Stimulated activated memory B cell treated with anti-CD40 and anti-IgM and Interleukin-4, amounts not matched to agents 10 μg/mL and 1 μg/mL and 100 μg/mL, for 72 hours (primary cell): ENCODE measurements around the gene ANTKMT.
"Not testable (repeated sequence)": the region's sequence is repeated elsewhere in the genome, so short reads cannot be mapped to it uniquely, and the experiment has no call there.

Experiments
- ATAC-seq: fragments of 150-1000 bp; cut with Tn5 transposase; 2 replicates; pipeline ENCODE4 v1.10.0; 2021
- H3K27ac Mint-ChIP-seq: one replicate; pipeline ENCODE4 v1.8.0; 2022; ENCODE audit warnings: mild to moderate bottlenecking, mixed read lengths
- H3K27me3 Mint-ChIP-seq: one replicate; pipeline ENCODE4 v1.8.0; 2022; ENCODE audit warnings: mixed read lengths
- H3K36me3 Mint-ChIP-seq: one replicate; pipeline ENCODE4 v1.8.0; 2022; ENCODE audit warnings: mixed read lengths
- H3K4me1 Mint-ChIP-seq: one replicate; pipeline ENCODE4 v1.8.0; 2022; ENCODE audit warnings: mixed read lengths
- H3K4me3 Mint-ChIP-seq: one replicate; pipeline ENCODE4 v1.8.0; 2022; ENCODE audit warnings: mild to moderate bottlenecking, moderate library complexity, mixed read lengths
- H3K9me3 Mint-ChIP-seq: one replicate; pipeline ENCODE4 v1.8.0; 2022; ENCODE audit warnings: mixed read lengths

ANTKMT gene

GRCh38 chr16:704047-704446 is 16.9 kb upstream of the ANTKMT start:
- Mint-ChIP-seq H3K27me3 (peaks cover 72% of the 10 kb centered on the region), H3K36me3 (no peaks in the 10 kb centered on the region), H3K27ac (no peak overlapping the region), H3K9me3 (no peaks in the 10 kb centered on the region), H3K4me1 (peaks cover 17% of the 10 kb centered on the region), H3K4me3 (no peak overlapping the region)
- ATAC-seq = no peak

- Mint-ChIP-seq H3K4me1 (peaks cover 12% of the 10 kb centered on the region), H3K27ac (no peak overlapping the region), H3K9me3 (no peaks in the 10 kb centered on the region), H3K4me3 (no peak overlapping the region), H3K36me3 (no peaks in the 10 kb centered on the region), H3K27me3 (peaks cover 79% of the 10 kb centered on the region)
- no peak for ATAC-seq
Measured at GRCh38 chr16:704552-705380, 16.2 kb upstream of the ANTKMT start.

DNA sequence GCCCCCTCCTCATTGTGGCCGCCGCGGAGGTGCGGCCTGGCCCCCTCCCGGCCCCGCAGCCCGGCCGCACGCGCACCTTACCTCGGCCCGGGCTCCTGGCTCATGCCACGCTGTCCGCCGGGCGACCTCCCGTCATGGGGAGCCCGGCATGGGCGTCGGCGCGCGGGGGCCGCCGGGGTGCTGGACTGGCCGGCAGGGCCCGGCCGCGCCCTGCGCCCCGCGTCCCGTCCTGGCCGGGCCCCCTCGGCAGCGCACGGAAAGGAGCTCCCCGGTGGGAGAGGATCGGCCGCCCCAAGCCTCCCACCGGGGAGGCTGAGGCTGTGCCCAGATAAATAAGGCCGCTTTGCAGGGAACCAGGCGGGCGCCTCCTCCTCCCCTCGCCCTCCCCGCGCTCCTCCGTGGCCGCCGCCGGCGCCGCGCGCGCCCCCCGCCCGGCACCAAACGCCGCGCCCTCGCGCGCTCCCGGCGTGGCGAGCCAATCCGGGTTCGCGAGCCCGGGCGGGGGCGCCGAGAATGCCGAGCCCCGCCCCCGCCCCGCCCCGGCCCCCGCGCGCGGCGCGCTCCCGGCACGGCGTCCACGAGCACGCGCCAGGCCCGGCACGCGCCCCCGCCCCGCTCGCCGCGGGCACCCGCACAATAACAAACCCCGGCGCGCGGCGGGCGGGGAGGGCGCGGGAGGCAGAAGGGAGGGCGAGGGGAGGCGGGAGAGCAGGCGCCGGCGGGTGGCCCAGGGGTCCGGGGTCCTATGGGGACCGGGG is 15.3 kb upstream of the ANTKMT start, which contains the start of gene FBXL16:
FBXL16 (minus strand) TSS at position 371 of the 758 bp plus-strand sequence. CDS start 8,396 bp downstream, outside the sequence.
- H3K27ac Mint-ChIP-seq = no peak within 1 kb of the TSS

DNA sequence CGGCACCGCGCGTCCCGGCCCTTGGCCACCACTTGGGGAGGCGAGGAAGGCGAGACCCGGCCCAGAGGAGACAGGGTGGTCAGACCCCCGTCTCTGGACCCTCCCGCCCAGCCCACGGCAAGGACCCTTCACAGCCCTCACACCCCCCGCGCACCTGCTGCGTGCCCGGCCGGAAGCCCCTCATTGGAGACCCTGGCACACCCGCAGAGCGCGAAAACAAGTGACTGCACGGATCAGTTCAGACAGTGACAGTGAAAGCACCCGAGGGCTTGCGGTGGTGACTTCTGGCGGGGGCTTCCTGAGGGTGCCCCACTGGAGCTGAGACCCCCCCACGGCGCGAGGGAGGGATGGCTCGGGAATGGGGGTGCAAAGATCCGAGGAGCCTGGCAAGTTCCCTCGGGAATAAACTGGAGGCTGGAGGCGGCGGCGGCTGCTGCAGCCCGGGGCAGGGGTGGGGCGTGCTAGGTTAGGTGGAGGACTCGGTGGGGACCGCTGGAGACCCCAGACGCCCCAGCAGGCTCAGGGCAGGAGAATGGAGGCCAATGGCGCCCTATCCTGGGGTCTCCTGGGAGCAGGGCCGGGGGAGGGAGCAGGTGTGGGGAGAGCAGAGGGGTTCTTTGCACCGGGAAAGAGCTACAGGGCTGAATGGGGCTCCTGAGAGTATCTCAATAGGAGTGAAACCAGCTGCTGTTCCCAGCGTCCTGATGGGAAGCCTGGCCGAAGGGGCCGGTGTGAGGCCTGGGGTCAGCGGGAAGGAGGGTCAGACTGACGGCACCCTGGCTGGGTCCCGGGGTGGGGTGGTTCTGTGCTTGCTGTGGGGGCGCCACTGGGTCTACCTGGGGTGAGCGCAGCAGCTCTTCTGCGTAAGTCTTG is 14.5 kb upstream of the ANTKMT start:
- Mint-ChIP-seq H3K27ac (no peak overlapping the region), H3K27me3 (peaks cover 90% of the 10 kb centered on the region)

More for the DNA sequence above, 15.3 kb upstream of the ANTKMT start, which contains the start of gene FBXL16:
- Mint-ChIP-seq H3K9me3 (no peaks in the 10 kb centered on the region), H3K4me1 (peaks cover 12% of the 10 kb centered on the region), H3K4me3 (peak within 1 kb of the TSS; percentile 9), H3K36me3 (no peaks in the 10 kb centered on the region), H3K27me3 (peaks cover 87% of the 10 kb centered on the region)
- no peak for ATAC-seq

GRCh38 chr16:707062-707538 is 13.8 kb upstream of the ANTKMT start:
- Mint-ChIP-seq H3K27ac (no peak overlapping the region), H3K27me3 (peaks cover 85% of the 10 kb centered on the region), H3K4me1 (peaks cover 10% of the 10 kb centered on the region), H3K9me3 (no peaks in the 10 kb centered on the region), H3K4me3 (no peak overlapping the region), H3K36me3 (no peaks in the 10 kb centered on the region)
- ATAC-seq = no peak

More for the DNA sequence above, 14.5 kb upstream of the ANTKMT start:
- no peaks in the 10 kb centered on the region for H3K9me3 Mint-ChIP-seq
- H3K4me1 Mint-ChIP-seq = peaks cover 12% of the 10 kb centered on the region
- no peaks in the 10 kb centered on the region for H3K36me3 Mint-ChIP-seq
- ATAC-seq = no peak
- H3K4me3 Mint-ChIP-seq = peak overlapping the region; percentile 9

DNA sequence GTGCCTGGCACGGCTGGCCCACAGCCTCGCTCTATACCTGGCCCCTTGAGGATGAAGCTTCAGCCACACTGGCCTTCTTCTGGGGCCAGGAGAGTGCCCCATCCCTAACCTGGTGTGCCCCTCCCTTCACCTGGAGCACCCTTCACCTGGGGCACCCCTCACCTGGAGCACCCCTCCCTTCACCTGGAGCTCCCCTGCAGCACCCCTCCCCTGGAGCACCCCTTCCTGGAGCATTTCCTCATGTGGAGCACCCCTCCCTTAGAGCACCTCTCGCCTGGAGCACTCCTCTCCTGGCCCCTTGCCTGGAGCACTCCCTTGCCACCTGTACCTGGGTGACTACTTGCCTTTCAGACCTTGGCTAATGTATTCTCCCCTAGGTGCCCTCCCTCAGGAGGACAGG is 12.9 kb upstream of the ANTKMT start:
- H3K4me3 Mint-ChIP-seq = no peak overlapping the region
- ATAC-seq = no peak
- no peaks in the 10 kb centered on the region for H3K36me3 Mint-ChIP-seq
- peaks cover 6% of the 10 kb centered on the region for H3K4me1 Mint-ChIP-seq
- H3K27me3 Mint-ChIP-seq = peaks cover 76% of the 10 kb centered on the region
- no peak overlapping the region for H3K27ac Mint-ChIP-seq
- no peaks in the 10 kb centered on the region for H3K9me3 Mint-ChIP-seq

- Mint-ChIP-seq H3K27ac (no peak overlapping the region), H3K27me3 (peaks cover 70% of the 10 kb centered on the region), H3K4me3 (no peak overlapping the region)
Measured at GRCh38 chr16:708959-709358, 12.0 kb upstream of the ANTKMT start.

DNA sequence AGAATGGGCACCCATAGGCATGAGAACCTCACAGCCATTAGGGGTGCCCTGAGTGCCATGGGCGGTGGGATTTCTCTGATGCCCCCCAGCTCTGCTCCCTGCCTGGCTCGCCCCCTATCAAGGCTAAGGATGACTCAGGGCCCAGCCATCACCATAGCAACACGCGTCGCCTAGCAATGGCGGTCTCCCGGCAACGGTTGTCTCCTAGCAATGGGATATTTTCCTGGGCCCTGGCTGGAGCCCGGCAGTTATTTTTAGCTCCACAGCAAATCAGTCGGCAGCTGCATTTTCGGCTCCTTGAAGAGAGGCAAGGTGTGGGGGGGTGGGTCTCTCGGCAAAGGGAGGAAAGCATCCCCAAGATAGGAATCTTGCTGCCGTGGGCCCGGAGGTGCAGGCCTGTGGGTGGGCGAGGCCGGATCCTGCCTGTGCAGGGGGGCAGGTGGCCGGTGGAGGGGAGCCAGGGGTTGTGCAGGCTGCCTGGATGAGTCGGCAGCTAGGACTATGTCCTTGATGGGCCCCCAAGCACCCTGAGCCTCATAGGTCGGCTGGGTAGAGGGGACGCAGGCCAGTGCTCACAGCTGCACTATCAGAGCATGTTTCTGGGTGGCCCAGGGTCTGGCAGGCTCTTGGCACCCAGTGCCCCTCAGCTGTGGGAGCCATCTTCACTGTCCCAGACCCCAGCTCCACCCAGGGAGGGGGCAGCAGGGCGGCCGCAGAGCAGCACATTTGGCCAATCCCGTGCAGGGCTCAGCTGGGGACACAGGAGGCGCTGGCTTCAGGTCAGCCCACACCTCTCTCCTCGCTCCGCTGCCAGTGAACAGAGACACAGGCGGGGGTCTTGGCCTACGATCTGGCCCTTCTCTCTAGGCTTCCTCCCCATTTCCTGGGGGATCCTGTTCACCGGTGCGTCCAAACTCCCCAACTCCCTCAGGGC is 11.1 kb upstream of the ANTKMT start:
- Mint-ChIP-seq H3K4me3 (no peak overlapping the region), H3K27ac (no peak overlapping the region), H3K36me3 (no peaks in the 10 kb centered on the region), H3K27me3 (peaks cover 68% of the 10 kb centered on the region), H3K9me3 (no peaks in the 10 kb centered on the region), H3K4me1 (peaks cover 14% of the 10 kb centered on the region)
- no peak for ATAC-seq

More at GRCh38 chr16:708959-709358, 12.0 kb upstream of the ANTKMT start:
- Mint-ChIP-seq H3K36me3 (no peaks in the 10 kb centered on the region), H3K4me1 (peaks cover 7% of the 10 kb centered on the region), H3K9me3 (no peaks in the 10 kb centered on the region)
- no peak for ATAC-seq

DNA sequence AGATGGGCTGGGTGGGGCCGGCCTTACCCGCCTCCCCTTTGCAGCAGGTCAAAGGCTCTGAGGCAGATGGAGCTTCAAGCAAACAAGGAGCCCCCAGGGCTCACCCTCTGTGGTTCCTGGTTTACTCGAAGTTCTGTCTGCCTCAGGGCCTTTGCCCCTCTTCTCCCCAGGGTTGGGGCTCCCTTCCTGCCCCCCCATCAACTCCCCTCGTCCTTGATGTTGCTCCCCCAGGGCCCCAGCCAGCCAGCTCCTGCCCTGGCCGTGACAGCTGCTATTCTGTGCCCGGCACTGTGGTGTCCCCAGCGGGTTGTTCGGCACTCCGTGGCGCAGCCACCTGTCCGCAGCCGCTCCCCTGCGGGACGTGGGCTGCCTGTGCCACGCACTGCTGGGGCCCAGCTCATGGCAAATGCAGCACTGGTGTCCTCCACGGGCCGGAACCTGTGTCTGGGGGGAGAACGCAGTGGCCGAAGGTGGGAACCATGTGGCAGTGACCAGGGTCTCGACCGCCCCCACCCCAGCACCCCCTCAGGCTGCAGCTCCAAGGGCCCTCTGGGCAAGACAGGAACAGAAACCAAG is 10.4 kb upstream of the ANTKMT start:
- Mint-ChIP-seq H3K27me3 (peaks cover 68% of the 10 kb centered on the region), H3K36me3 (no peaks in the 10 kb centered on the region), H3K4me1 (peaks cover 14% of the 10 kb centered on the region), H3K9me3 (no peaks in the 10 kb centered on the region), H3K27ac (no peak overlapping the region), H3K4me3 (no peak overlapping the region)
- ATAC-seq = no peak

- no peak overlapping the region for H3K4me3 Mint-ChIP-seq
- peaks cover 68% of the 10 kb centered on the region for H3K27me3 Mint-ChIP-seq
- H3K4me1 Mint-ChIP-seq = peaks cover 16% of the 10 kb centered on the region
- no peaks in the 10 kb centered on the region for H3K36me3 Mint-ChIP-seq
- no peaks in the 10 kb centered on the region for H3K9me3 Mint-ChIP-seq
- ATAC-seq = no peak
- no peak overlapping the region for H3K27ac Mint-ChIP-seq
Measured at GRCh38 chr16:711084-711483, 9.9 kb upstream of the ANTKMT start.

GRCh38 chr16:711548-712320 is 9.2 kb upstream of the ANTKMT start:
- no peaks in the 10 kb centered on the region for H3K9me3 Mint-ChIP-seq
- H3K36me3 Mint-ChIP-seq = no peaks in the 10 kb centered on the region
- H3K4me1 Mint-ChIP-seq = peaks cover 16% of the 10 kb centered on the region
- H3K4me3 Mint-ChIP-seq = no peak overlapping the region
- ATAC-seq = peak; percentile 72
- peaks cover 68% of the 10 kb centered on the region for H3K27me3 Mint-ChIP-seq
- no peak overlapping the region for H3K27ac Mint-ChIP-seq

- not testable (repeated sequence) for H3K9me3 Mint-ChIP-seq, H3K36me3 Mint-ChIP-seq, ATAC-seq, H3K4me3 Mint-ChIP-seq, H3K27ac Mint-ChIP-seq
- Mint-ChIP-seq H3K4me1 (peaks cover 16% of the 10 kb centered on the region), H3K27me3 (peaks cover 58% of the 10 kb centered on the region)
Measured at GRCh38 chr16:712740-713250, 8.2 kb upstream of the ANTKMT start.

- Mint-ChIP-seq H3K4me3 (no peak overlapping the region), H3K27me3 (peaks cover 46% of the 10 kb centered on the region), H3K36me3 (no peaks in the 10 kb centered on the region), H3K9me3 (no peaks in the 10 kb centered on the region), H3K27ac (no peak overlapping the region), H3K4me1 (peaks cover 19% of the 10 kb centered on the region)
- no peak for ATAC-seq
Measured at GRCh38 chr16:714079-714478, 6.9 kb upstream of the ANTKMT start.
